Stimulated activated CD8-positive, alpha-beta memory T cell treated with anti-CD3 and anti-CD28 coated beads, Interleukin-4, amount 100 ng/mL, for 4 hours (primary cell): ENCODE results near the gene GUCY2C.

Experiments
- DNase-seq, 2 donors: peaks; one replicate each; pipeline ENCODE4 v3.0.0-alpha.2; 2020; ENCODE audit warnings: low read depth in 2 of 2, low spot score in 1 of 2

GUCY2C gene

GRCh38 chr12:14575585-14575984, 120.8 kb downstream of the GUCY2C start:
- DNase-seq, result no peak

GRCh38 chr12:14573118-14573517, 123.3 kb downstream of the GUCY2C start:
- DNase-seq, result no peak

- no peak for DNase-seq
Observed at GRCh38 chr12:14572401-14572800, 124.0 kb downstream of the GUCY2C start.

- DNase-seq, result no peak
Observed at GRCh38 chr12:14571779-14572178, 124.6 kb downstream of the GUCY2C start.

GRCh38 chr12:14570231-14570630, 126.2 kb downstream of the GUCY2C start:
- DNase-seq, result no peak

- no peak for DNase-seq
Observed at GRCh38 chr12:14567351-14568162, 128.8 kb downstream of the GUCY2C start, which contains the start of gene PLBD1. Gene PLBD1, minus strand, starts transcription at chr12:14567883. Its CDS starts 187 bp downstream, at chr12:14567696.

- no peak for DNase-seq
Observed at GRCh38 chr12:14564336-14564959, 132.0 kb downstream of the GUCY2C start.

- no peak for DNase-seq
Observed at GRCh38 chr12:14563046-14563445, 133.4 kb downstream of the GUCY2C start.
